Kidney (tissue), 14 donors: Measurements from ENCODE around the gene WFS1. TPM values are rescaled to one million over a fixed set of nuclear protein-coding genes. Genes with fewer than 3 reads are reported as not detected.

Experiments used
- DNase-seq, 5 donors: peaks; one replicate each; pipeline ENCODE4 v3.0.0-alpha.2; 2013 to 2020
- FAIRE-seq: peaks from 2 replicates; lab custom pipeline; 2012; peaks lifted over from hg19 to GRCh38; lab: Jason Lieb, UNC
- H3K27ac ChIP-seq, 2 donors: one replicate each; pipeline ENCODE4 v1.7.0; 2013; ENCODE audit warnings: low read depth in 2 of 2, low read length in 2 of 2, inconsistent platforms in 1 of 2
- H3K27me3 ChIP-seq: one replicate; pipeline ENCODE4 v1.7.1; 2013; ENCODE audit warnings: low read length, inconsistent platforms; ENCODE audit not compliant: control insufficient read depth, insufficient read depth
- H3K36me3 ChIP-seq, 3 donors: one replicate each; pipeline versions ENCODE4 v1.7.0 to v1.7.1; 2013; ENCODE audit warnings: low read length in 3 of 3, control low read depth in 1 of 3, inconsistent platforms in 1 of 3; ENCODE audit not compliant: insufficient read depth in 3 of 3, control insufficient read depth in 2 of 3
- H3K4me1 ChIP-seq, 3 donors: one replicate each; pipeline versions ENCODE4 v1.7.0 to v1.7.1; 2013; ENCODE audit warnings: low read length in 3 of 3, inconsistent platforms in 1 of 3, low read depth in 1 of 3; ENCODE audit not compliant: control insufficient read depth in 2 of 3, insufficient read depth in 2 of 3
- H3K4me3 ChIP-seq, 3 donors: one replicate each; pipeline versions ENCODE4 v1.7.0 to v1.8.1; 2013; ENCODE audit warnings: low read length in 3 of 3, control low read depth in 1 of 3, inconsistent platforms in 1 of 3
- H3K9ac ChIP-seq, 3 donors: one replicate each; pipeline versions ENCODE4 v1.7.0 to v1.7.1; 2013; ENCODE audit warnings: low read length in 3 of 3, control low read depth in 1 of 3, inconsistent platforms in 1 of 3
- H3K9me3 ChIP-seq, 3 donors: one replicate each; pipeline versions ENCODE4 v1.7.0 to v1.7.1; 2013; ENCODE audit warnings: low read length in 3 of 3, control low read depth in 1 of 3, inconsistent platforms in 1 of 3; ENCODE audit not compliant: control insufficient read depth in 2 of 3, insufficient read depth in 1 of 3
- intact Hi-C: fragments of 100-400 bp; cut with DNase I; formaldehyde crosslinking; loops from one replicate; pipeline ENCODE4 v1.11.1; 2022
- polyA plus RNA-seq: library from polyadenylated mRNA; stranded (reverse); fragments of 350-450 nt; fragmentation: Illumina TruSeq; extraction: RNeasy Lipid Tissue Mini Kit (QIAGEN cat#74804); gene quantifications from one replicate; pipeline ENCODE4 v1.2.3, GENCODE V29; 2014; ENCODE audit warnings: low read depth, low replicate concordance; ENCODE audit not compliant: insufficient read depth
- total RNA-seq: library from RNA; stranded (reverse); fragmentation: NEBNext Ultra II Directional; extraction: Animal tissue kit (Norgen Biotek cat#: 25700); gene quantifications from one replicate; pipeline ENCODE4 v1.2.1, GENCODE V29; 2021
- TF ChIP-seq, protein P1 (sequence below): IDR thresholded peaks from 3 replicates; pipeline ENCODE4 v1.5.1; 2012; ENCODE audit warnings: mild to moderate bottlenecking, moderate library complexity, borderline replicate concordance; ENCODE audit not compliant: insufficient read depth; ENCODE audit errors: extremely low read depth
- donor health status: control.
- donor health status: control.
- donor health status: control.
- donor health status: control.
- donor health status: control.
- donor health status: DM: yes; HTN: yes; CAD: no.
- donor health status: Normal renal cell carcinoma (clear cell type).

WFS1 gene
- total and polyA plus RNA-seq, 2 donors from 2014 or later: 20.8 to 31.4 TPM

DNA sequence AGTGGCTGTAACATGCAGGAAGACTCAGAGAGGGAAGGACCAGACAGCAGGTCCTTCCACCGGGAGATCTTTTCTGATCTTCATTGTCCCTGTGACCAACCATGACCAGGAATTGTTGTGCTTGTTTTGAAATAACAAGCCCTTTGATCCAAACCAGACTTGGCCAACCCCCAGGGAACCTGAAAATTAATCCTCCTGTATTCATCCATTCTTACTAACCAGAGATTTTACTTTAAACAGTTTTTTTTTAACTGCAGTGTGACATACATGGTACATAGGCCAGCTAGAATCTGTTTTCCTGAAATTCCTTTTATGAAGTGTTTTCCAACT is 4.0 kb downstream of the WFS1 start:
- Histone ChIP-seq H3K9me3 (no peaks in the 10 kb centered on the region), H3K9ac (no peak overlapping the region), H3K27me3 (no peaks in the 10 kb centered on the region), H3K27ac (no peak overlapping the region), H3K36me3 (no peaks in the 10 kb centered on the region), H3K4me1 (peaks cover 0 to 28% (median 6%) of the 10 kb centered on the region in 3 donors), H3K4me3 (no peak overlapping the region)
- intact Hi-C loops: no loop called here
- FAIRE-seq (no peak), DNase-seq (no peak)
- TF ChIP-seq, protein P1, sequence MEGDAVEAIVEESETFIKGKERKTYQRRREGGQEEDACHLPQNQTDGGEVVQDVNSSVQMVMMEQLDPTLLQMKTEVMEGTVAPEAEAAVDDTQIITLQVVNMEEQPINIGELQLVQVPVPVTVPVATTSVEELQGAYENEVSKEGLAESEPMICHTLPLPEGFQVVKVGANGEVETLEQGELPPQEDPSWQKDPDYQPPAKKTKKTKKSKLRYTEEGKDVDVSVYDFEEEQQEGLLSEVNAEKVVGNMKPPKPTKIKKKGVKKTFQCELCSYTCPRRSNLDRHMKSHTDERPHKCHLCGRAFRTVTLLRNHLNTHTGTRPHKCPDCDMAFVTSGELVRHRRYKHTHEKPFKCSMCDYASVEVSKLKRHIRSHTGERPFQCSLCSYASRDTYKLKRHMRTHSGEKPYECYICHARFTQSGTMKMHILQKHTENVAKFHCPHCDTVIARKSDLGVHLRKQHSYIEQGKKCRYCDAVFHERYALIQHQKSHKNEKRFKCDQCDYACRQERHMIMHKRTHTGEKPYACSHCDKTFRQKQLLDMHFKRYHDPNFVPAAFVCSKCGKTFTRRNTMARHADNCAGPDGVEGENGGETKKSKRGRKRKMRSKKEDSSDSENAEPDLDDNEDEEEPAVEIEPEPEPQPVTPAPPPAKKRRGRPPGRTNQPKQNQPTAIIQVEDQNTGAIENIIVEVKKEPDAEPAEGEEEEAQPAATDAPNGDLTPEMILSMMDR: no peak

DNA sequence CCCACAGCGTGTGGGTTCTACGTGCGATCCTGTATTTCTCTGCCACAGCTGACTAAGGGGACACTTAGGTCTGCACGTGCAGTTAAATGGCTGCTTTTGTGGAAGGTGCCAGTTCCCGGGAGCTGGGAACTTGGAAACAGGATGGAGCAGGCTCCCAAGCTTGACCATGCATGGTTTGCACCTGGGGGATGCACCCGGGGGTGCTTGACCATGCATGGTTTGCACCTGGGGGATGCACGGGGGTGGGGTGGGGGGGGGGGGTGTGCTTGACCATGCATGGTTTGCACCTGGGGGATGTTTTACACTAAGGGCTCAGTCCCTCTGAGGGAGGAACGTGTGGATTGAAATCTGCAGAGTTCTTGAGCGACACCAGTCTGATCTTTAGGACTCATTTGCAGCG is 5.7 kb downstream of the WFS1 start:
- Histone ChIP-seq H3K36me3 (no peaks in the 10 kb centered on the region), H3K27me3 (no peaks in the 10 kb centered on the region), H3K4me3 (no peak overlapping the region), H3K9me3 (no peaks in the 10 kb centered on the region), H3K9ac (no peak overlapping the region), H3K27ac (no peak overlapping the region), H3K4me1 (peaks cover 0 to 27% (median 6%) of the 10 kb centered on the region in 3 donors)
- TF ChIP-seq, protein P1: no peak
- FAIRE-seq (no peak), DNase-seq (peak in 2 of 5 donors; percentile 28 to 60)
- intact Hi-C loops: no loop called here

DNA sequence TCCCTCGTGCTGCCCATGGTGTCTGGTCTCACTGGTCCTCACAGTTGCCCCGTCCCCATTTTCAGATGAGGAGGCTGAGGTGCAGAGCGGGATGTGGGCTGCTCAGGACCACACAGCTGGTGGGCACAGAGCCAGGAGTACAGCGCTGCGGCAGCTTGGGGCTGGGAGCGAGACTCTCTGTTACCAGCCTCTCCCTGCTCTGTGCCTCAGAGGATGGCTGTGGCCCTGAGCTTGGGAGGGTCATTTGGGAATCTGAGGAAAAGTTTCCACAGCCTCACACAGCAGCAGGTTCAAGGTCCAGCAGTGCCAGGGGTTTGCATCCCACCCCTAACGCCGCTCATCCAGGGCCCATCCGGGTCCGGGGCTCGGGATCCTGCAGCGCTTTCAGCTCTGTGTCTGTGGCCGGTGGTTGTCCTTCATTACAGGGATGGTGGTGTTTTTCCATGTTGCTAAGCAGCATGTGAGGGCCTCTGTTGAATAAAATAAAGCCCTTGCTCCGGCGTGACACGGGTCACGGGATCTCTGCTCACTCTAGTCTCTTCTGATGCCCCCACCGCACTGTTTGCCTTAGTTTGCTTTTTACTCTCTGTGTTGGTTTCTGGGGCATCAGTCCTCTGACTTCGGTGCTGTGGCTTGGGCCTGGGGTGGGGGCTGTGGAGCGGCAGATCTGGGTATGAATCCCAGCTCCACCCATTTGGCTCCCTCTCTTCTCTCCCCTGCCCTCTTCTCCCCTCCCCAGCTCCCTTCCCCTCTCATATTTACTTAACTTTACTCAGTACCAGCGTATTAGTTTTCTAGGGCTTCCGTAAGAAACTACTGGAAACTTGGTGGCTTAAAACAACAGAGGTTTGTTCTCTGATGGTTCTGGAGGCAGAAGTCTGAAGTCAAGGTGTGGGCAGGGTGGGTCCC is 6.5 kb downstream of the WFS1 start:
- intact Hi-C loops: no loop called here
- TF ChIP-seq, protein P1: no peak
- FAIRE-seq: no peak

More for the DNA sequence above, 6.5 kb downstream of the WFS1 start:
- Histone ChIP-seq H3K27ac (no peak overlapping the region), H3K36me3 (no peaks in the 10 kb centered on the region), H3K9me3 (no peaks in the 10 kb centered on the region), H3K27me3 (no peaks in the 10 kb centered on the region), H3K4me3 (no peak overlapping the region), H3K4me1 (peaks cover 0 to 21% (median 0%) of the 10 kb centered on the region in 3 donors), H3K9ac (no peak overlapping the region)
- peak in 4 of 5 donors; percentile 64 to 74 (median 70) for DNase-seq
